HEK293T (cell line): ENCODE measurements around the gene TKFC.

Experiments
- ARNT ChIP-seq: fragments of 450-650 bp; IDR thresholded peaks from 2 replicates; pipeline ENCODE4 v1.6.1; 2017; ENCODE audit warnings: mild to moderate bottlenecking
- CTBP1 ChIP-seq: fragments of 450-650 bp; IDR thresholded peaks from 2 replicates; pipeline ENCODE4 v1.6.1; 2016; ENCODE audit warnings: borderline replicate concordance
- FOXK2 ChIP-seq: fragments of 450-650 bp; IDR thresholded peaks from 2 replicates; pipeline ENCODE4 v1.6.1; 2016; ENCODE audit warnings: mild to moderate bottlenecking
- FOXM1 ChIP-seq: fragments of 450-650 bp; IDR thresholded peaks from 2 replicates; pipeline ENCODE4 v1.6.1; 2017; ENCODE audit warnings: mild to moderate bottlenecking, borderline replicate concordance
- PKNOX1 ChIP-seq: fragments of 450-650 bp; IDR thresholded peaks from 2 replicates; pipeline ENCODE4 v1.6.1; 2016
- ZNF384 ChIP-seq: fragments of 450-650 bp; IDR thresholded peaks from 2 replicates; pipeline ENCODE4 v1.6.1; 2016

GRCh38 chr11:61305417-61305816 lies 27.6 kb upstream of the TKFC start:
- no peak for TF ChIP-seq FOXK2
- TF ChIP-seq ARNT, result no peak
- TF ChIP-seq ZNF384, result no peak
- TF ChIP-seq PKNOX1, result no peak
- TF ChIP-seq CTBP1, result no peak
- TF ChIP-seq FOXM1, result no peak
